Measurements from ENCODE around the gene HSPB1. TPM values are rescaled to one million over a fixed set of nuclear protein-coding genes. Genes with fewer than 3 reads are reported as not detected.

Gene HSPB1
- total and polyA plus RNA-seq, 2 of the 13 experiments (the other 11 are each of a cell fraction or from before 2014, with no cell fraction given): 21.0 to 38.6 TPM

GRCh38 chr7:76278540-76278939 is 23.9 kb upstream of the HSPB1 start:
- CTCF ChIA-PET (ENCODE audit: low intra/inter-chr PET ratio, low total read pairs): no interaction called here
- ATAC-seq (peak; percentile 43), DNase-seq (ENCODE audit: low spot score) (no peak), FAIRE-seq (no peak)
- Histone ChIP-seq H4K20me1 (ENCODE audit: insufficient read depth, low read length) (no peaks in the 10 kb centered on the region), H3K4me1 (ENCODE audit: insufficient read depth, low read length) (peaks cover 12% of the 10 kb centered on the region), H3K36me3 (replicated peaks in 1 of 2; ENCODE audit: control insufficient read depth in 1 of 2, insufficient read depth in 2 of 2, low read length in 2 of 2) (no peaks in the 10 kb centered on the region), H3K79me2 (ENCODE audit: insufficient read depth, low read length) (no peaks in the 10 kb centered on the region), H3K27ac (ENCODE audit: extremely low read length, insufficient read depth, low read length) (no peak overlapping the region), H2AFZ (ENCODE audit: low read length) (no peak overlapping the region), H3K4me2 (ENCODE audit: low read depth, low read length) (no peak overlapping the region), H3K9me3 (ENCODE audit: low read length) (no peaks in the 10 kb centered on the region), H3K4me3 (replicated peaks in 1 of 3; ENCODE audit: insufficient read depth in 1 of 3, low read depth in 2 of 3, low read length in 3 of 3) (no peak overlapping the region), H3K9ac (ENCODE audit: insufficient read depth, low read depth, low read length) (no peak overlapping the region), H3K27me3 (ENCODE audit: control insufficient read depth in 1 of 2, insufficient read depth in 2 of 2, low read length in 2 of 2) (peaks cover 11 to 61% of the 10 kb centered on the region in 2 experiments)
- TF ChIP-seq THAP8 (CRISPR knock-in tag; IDR thresholded peaks at IDR 0.05; ENCODE audit: borderline replicate concordance) (no peak), MATR3 (CRISPR knock-in tag; IDR thresholded peaks at IDR 0.05) (no peak), ZNF318 (CRISPR knock-in tag; IDR thresholded peaks at IDR 0.05) (no peak), NFYB (CRISPR knock-in tag; IDR thresholded peaks at IDR 0.05) (peak; percentile 51), NFYC (CRISPR knock-in tag; IDR thresholded peaks at IDR 0.05) (peak; percentile 57; the same call in 1 of the 2 replicates), ZNF30 (CRISPR knock-in tag; IDR thresholded peaks at IDR 0.05) (no peak)
- intact Hi-C loops (cut with micrococcal nuclease; ENCODE audit: unreplicated experiment) (no loop called here), in situ Hi-C loops (cut with HindIII; ENCODE audit: extremely low pct_ligation_motif_present, low pct_unique_long_range_greater_than_20kb) (no loop called here)
- WGBS (ENCODE audit: low lambda C conversion rate): no CpG with 5 or more reads among the region's 1 CpG
- no TSS peak for BruUV-seq (replicated peaks)
- POLR2A ChIA-PET: no interaction called here

Measured in HepG2 (cell line).